Activated CD8-positive, alpha-beta memory T cell treated with anti-CD3 and anti-CD28 coated beads, Interleukin-2, amount 50 U/mL, for 1 hour (primary cell): ENCODE data around the gene TEPSIN.

Experiments used
- DNase-seq: peaks from one replicate; pipeline ENCODE4 v3.0.0-alpha.2; 2020; ENCODE audit errors: extremely low read depth

The TEPSIN gene

DNA sequence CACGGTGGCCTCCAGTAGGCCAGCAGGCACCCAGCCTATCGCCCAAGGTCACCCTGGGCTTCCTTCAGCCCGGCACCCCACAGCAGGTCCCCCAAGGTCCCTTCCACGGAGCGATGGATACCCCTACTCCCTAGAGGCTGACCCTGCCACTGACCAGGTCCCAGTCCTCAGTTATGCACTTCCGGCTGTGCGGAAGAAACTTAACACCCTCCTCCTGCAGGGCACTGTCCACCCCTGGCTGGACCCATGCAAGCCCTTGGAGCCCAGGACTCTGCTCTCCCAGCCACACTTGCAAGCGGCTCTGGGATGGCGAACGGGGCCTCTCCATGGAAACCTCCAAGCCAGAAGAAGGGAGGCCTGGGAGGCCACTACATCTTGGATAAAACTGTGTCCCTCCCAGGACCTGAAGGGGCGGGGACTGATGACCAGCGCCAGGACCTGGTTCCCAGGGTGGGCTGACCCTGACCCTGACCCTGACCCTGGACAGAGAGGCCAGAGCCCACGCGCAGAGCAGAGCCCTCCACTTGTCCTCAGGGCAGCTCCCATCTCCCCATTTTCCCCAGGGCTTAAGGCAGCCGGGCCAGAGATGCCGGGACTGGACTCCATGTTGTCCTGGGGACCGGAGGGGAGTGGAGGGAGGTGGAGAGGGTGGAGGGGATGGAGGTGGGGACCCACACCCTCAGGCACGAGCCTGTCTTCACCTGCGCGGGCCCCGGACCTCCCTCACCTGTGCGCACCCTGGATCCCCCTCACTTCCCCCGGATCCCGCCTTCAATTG, 16.8 kb downstream of the TEPSIN start:
- no peak for DNase-seq

DNA sequence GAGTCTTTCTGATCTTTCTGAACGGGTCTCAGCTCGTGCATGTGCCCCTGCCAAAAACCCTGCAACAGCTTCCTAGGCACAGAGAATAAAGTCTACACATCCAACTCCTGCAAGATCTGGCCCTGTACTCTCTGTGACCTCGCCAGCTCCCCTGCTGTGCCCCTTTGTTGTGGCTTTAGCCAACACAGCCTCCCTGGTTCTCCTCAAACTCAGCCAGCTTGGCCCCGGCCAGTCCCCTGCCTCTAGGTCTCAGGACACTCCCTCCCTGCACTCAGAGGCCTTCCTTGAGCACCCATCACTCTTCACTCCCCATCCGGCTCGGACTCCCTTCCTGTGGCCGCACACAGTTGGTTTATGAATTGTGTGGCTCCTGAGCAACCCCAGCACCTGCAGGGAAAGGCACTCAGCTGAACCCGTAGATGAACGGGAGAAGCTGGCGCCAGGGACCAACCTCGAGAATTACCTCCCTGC, 17.4 kb downstream of the TEPSIN start:
- no peak for DNase-seq

DNA sequence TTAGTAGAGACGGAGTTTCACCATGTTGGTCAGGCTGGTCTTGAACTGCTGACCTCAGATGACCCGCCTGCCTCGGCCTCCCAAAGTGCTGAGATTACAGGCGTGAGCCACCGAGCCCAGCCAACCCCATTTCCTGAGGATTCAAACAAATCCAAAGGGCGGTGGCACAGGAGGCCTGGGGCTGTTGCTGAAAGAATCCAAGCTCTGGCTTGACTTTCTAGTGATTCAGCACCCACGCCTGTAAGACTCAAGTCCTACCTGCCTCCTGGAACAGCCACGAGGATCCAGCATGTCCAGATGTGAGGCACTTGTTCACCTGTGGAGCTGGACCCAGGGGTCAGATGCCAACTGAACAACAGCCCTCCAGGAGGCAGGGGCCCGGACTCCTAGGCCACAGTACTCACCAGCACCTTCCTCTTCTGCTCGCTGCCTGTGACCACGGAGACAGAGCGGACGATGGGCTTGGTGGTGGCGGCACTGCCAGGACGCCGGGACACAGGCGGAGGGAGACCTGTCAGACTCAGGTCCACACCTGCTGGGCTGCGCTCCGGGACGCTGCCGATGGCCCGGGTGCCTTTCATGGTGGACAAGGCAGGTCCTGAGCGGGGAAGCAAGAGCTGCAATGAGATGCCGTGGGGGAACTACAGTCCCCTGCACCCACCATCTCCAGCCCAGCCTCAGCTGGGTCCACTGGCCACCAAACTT, 19.2 kb downstream of the TEPSIN start:
- DNase-seq, result no peak

DNA sequence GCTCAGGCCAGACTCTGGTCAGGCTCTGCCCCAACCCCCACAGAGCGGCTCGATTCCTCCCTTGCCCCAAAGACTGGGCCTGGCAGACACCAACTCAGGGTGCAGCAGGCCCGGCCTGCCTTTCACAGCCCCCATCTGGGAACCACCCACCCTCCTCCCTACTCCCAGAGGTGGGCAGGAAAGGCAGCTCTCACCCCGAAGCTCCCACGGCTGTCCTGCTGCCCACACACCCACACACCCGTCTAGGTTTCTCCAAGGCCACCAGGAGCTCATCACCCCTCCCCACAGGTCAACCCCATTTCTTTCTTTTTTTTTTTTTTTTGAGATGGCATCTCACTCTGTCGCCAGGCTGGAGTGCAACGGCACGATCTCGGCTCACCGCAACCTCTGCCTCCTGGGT, 19.9 kb downstream of the TEPSIN start:
- DNase-seq, result no peak

DNA sequence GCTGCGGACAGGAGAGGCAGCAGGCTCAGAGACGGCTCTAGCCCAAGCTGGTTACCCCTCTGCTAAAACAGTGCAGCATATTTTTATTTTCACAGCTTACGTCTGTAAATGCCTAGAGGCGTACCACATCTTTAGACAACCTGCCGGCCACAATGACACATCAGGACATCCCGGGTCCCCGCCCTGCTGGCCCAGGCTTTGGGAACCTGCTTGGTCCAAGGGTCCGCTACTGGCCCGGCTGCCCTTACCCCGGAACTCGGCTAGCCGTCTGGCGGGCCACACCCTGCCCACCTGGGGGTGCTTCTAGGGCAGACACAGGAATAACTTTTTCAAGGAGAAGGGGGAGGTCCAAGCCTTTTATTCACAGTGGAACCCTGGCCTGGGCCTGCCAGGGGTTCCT, 20.4 kb downstream of the TEPSIN start:
- no peak for DNase-seq

DNA sequence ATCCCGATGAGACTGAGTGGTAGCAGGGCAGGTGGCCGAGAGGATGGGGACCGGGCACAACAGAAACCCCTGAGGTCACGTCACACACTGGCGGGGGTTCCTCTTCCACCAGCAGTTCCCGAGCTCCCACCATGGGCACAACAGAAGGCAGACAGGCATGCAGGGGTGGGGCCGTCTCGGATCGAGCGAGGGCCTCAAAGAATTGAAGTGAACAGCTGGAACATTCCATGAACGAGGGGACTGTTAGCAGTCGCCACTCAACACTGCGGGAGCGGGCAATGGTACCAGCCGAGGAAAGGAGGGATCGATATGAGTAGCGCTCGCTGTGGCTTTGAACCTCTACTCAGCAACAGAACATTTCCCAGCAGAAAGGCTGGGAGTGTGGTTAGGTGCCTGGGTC, 21.4 kb downstream of the TEPSIN start:
- no peak for DNase-seq

DNA sequence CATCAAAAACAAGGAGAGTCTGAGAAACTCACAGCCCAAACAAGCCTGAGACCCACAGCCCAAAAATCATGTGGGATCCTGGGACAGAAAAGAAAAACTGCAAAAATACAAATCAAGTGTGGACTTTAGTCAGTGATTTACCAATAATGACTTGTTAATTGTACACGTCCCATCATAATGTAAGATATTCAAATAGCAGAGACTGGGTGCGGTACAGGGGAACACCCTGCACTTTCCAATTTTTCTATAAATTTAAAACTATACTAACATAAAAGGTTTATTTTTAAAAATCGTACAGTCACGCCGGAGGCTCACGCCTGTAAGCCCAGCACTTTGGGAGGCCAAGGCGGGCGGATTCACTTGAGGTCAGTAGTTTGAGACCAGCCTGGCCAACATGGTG, 24.9 kb downstream of the TEPSIN start:
- no peak for DNase-seq

DNA sequence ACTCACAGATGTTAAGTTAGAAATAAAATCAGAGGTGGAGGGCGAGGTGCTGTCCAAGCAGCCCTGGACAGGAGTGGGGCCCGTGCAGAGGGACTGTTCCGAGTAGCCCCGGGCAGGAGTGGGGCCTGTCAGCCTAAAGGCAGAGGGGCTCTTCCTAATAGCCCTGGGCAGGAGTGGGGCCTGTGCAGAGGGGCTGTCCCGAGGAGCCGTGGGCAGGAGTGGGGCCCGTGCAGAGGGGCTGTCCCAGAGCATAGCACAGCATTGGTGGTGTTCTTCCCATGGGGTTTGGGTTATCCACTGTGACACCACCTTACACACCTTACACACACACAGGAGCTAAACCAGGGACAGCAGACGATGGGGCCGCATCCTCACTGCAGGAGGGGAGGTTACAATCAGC, 26.5 kb downstream of the TEPSIN start:
- DNase-seq, result no peak

DNA sequence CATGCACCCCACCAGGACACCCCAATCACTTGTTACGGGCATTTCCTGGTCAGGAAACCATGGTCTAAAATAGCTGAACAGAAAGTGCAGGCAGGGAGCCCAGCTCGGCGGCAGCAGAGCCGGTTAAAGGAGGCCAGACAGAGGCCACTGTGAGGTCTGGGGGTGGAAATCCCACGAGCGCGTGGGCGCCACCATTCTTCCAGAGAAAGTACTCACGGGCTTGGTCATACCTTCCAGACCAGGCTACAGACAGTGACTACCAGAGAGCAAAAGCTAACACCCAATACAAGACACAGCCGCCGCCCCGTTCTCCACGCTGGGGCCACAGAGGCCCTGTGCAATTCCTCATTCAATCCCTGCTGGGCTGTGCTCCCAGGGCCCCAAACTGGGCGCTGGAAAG, 28.0 kb downstream of the TEPSIN start:
- no peak for DNase-seq

DNA sequence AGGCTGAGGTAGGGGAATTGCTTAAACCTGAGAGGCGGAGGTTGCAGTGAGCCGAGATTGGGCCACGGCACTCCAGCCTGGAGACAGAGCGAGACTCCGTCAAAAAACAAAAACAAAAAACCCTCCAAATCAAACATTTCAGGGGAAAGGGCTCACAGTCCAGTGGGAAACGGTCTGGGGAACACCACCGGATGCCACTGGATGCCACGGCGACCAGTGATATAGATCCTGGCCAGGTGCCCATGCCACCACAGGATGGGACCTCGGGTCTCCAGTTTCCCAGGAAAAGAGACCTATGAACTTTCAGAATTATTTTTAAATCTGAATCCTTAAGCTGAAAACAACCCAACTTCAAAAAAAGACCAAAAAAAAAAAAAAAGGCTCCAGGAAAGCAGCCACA, 28.4 kb downstream of the TEPSIN start:
- DNase-seq, result no peak

DNA sequence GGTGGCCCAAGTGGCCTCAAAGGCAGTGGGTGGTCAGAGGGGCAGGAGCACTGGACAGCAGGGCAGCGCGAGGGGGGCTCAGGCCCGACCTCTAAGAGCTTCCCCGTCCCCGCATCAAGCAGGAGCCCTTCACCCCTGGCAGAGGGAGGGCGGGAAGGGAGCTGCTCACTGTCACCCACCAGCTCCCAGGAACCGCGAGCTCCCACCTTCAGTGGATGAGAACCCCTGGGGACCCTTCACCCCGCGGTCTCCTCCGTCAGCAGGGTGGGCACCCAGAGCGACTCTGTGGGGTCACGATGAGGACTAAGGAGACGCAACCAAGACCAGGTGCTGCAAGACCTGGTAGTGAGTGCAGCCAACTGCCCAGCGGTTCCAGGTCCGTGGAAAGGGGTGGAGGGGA, 29.7 kb downstream of the TEPSIN start:
- DNase-seq, result no peak

DNA sequence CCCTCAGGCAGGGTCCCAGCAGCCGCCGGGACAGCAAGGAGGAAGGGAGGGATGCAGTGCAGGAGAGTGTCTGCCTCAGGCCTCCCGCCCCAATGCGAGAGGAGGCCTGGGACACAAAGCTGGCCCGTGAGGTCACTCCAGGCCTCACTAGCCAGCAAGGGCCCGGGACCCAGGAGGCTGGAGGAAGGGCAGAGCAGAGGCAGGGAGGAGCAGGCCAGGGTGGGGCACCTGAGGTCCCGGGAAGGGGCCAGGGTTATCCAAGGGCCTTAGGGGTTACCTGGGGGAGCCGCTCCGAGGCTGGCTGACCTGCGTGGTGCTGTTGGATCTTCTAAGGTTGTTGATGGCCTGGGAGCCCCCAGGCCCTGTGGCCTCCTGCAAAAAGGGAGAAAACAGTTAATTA, 30.2 kb downstream of the TEPSIN start:
- no peak for DNase-seq

DNA sequence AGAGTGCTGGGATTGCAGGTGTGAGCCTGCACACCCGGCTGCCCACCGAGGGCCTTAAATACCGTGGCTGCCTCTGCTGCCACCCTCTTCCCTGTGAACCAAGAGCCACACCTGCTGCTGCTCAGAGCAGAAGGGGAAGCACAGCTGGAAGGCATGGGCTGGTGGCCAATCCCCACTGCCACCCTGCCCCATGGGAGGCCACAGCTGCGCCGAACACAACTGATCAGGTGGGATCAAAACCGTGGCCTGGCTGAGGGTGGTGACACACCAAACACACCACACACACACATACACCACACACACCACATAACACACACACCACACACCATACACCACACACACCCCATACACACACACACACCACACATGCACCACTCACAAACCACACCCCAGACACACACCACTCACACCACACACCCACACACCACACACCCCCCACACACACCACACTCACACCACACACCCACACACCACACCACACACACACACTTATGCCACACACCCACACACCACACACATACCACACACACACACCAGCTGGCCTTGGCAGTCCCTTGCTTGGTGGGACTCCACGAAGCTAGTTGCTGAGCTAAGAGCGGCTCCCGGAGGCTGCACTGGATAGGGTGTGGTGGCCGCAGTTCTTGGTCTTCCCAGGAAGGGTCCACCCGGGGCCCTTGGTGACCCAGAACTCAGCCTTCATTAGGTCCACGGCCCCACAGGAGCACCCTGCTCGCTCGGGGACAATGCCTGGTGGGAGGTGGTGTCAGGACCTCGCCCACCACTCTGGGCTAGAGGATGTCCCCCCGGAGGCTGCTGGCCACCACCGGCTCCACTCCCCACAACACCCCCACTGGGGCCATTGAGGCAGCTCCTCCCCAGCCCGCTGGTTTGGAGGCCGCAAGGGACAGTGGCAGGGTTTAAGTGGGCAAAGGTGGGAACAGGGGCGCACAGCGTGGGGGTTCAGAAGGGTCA, 31.0 kb downstream of the TEPSIN start:
- DNase-seq, result no peak

DNA sequence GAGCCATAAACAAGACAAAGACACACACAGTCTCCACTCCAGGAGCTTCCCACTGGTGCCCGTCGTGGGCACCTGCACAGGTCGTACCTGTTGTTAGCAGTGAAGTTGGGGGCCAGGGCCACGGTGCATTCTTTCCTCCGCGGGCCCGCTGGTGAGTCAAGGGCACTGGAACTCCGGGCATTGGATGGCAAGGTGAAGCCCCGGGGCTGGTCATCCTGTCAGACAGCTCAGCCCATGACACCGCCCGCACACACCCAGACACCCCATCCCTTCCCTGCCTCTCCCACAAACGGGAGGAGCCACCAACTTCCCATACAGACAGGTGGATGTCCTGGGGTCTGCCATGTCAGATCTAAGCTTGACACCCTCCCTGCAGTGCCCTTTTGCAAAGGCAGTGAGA, 32.2 kb downstream of the TEPSIN start:
- no peak for DNase-seq

DNA sequence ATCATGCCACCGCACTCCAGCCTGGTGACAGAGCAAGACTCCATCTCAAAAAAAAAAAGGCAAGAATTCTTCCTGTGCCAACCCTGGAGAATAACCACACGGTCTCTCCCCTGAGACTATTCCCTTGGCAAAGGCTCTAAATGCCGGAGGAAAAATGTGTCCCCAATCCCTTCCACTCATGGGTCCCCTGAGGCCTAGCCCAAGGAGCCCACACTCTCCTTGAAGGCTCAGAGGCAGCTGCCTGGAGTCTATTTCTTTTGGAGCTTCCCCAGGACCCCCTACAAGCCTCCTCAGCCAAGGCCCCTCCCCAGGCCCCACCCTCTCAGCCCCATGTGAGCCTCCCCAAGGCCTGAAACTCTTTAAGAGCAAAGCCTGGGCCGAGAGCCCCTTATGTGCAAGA, 32.7 kb downstream of the TEPSIN start:
- DNase-seq, result no peak

DNA sequence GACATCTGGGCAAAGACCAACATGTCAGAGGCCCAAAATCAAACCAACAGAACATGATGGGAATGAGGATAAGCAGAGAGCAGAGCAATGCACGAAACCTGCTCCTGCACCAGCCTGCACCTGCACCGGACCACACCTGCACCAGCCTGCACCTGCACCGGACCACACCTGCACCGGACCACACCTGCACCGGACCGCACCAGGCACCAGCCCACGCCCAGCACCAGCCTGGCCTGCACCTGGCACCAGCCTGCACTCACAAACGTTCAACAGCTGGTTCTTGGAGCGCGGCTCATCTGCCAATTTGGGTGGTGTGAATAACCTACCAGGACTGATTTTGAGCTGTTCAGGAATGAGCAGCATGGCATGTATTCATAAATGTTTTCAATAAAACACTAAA, 34.3 kb downstream of the TEPSIN start:
- no peak for DNase-seq

DNA sequence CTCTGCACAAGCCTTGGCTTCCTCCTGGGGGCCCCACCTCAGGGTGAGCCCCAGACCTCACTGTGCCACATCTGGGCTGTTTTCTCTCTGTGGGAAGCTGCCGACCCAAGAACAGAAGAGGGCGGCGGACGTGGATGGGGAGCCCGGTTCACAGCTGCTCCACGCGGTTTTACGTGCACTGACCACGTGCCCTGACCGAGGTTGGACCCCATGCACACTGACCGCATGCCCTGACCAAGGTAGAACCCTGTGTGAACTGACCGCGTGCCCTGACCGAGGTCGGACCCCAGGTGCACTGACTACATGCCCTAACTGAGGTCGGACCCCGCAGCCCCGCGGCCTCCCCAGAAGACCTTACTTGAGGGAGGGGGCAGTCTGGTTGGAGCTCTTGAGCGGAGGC, 35.7 kb downstream of the TEPSIN start:
- DNase-seq, result no peak

DNA sequence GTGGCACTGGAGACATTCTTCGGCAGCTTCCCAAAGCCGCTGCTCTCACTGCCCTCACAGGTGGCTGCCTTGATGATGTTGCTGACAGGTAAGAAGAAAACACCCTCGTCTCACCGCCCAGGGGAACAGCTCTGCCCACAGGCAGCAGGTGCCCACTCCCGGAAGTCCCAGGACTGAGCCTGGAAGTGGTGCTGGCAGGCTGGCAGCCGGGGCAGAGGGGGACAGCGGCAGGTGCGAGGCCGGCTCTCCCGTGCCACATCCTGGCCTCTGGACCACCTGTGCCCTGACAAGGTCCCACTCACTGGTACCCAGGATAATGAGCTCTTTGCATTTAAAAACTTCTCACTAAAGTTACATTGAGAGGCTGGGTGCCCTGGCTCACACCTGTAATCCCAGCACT, 36.5 kb downstream of the TEPSIN start:
- no peak for DNase-seq

DNA sequence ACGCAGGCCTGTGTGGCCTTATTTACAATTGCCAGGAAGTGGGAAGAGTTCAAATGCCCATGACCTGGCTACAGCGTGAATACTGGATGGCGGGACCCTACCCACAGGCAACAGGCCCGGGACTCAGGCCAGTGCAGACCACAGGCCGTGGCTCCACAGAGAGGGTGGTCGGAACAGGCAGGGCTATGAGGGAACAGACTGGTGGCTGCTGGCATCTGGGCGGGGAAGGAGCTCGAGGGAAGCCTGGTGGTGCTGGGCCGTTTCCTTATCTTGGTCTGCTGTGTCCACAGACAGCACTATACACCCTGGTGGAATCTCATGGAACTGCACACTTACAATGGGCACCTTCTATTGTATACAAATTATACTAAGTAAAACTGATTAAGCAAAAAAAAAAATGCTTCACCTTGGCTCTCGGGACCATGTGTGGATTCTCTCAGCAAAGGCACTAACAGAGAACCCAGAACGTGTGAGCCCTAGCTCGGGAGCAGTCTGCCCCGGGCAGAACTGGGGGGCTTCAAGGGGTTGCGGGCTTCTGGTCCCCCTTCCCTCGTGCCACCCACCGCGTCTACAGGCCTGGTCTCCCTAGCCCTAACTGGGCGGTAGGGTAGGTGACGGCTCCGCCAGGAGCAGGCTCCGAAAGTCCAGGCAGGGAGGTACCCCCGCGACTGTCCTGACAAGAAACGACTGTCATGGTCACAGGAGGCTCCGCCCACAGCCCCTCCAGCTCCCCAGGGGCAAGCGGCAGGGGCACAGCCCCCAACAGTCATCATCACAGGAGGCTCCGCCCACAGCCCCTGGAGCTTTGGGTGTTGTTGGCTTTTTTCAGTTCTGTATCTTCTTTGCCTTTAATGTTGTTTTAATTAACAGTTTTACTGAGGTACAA, 37.9 kb downstream of the TEPSIN start:
- no peak for DNase-seq

DNA sequence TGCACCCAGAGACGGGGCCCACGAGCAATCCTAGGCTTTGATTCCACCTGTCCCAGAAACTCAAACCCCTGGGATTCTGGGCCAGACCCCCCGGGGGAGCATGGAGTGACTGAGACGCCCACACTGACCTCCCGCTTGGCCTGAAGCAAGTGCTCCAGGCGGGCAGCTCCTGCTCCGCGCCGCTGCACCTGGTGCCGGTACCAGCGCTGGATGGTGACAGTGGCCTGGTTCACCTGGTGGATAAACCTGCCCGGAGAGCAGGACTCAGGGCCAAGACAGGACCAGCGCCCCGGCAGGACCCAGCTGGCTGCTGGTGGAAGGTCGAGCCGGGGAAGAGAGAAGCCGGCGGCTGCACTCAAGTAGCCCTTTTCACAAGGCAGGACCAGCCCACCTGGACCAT, 38.7 kb downstream of the TEPSIN start:
- no peak for DNase-seq

DNA sequence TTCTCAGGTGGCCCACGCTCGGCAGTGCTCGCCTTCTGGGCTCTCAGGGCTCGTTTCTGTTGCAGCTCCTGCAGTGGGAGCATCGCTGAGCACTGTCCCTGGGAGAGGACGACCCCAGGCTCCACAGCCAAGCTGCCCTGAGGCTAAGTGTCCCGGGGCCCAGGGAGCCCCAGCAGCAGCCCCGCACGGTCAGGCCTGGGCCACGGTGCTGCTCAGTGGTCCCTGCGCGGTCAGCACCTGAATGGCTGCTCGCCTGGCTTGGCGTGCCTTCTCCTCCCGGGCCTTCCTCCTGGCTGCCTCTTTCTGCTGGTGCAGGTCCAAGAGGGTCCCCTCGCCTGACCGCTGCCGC, 39.4 kb downstream of the TEPSIN start:
- no peak for DNase-seq
